Progenitor cell of endocrine pancreas (in vitro differentiated cells): ENCODE data around the gene CMIP. TPM values are rescaled to one million over a fixed set of nuclear protein-coding genes. Genes with fewer than 3 reads are reported as not detected.
A peak's percentile ranks its signal among the peaks of the same experiment; 100 is the strongest.

Experiments
- DNase-seq: peaks from one replicate; pipeline ENCODE4 v3.0.0; 2021; ENCODE audit warnings: low spot score; ENCODE audit not compliant: unreplicated experiment
- H3K27ac Mint-ChIP-seq: 2 replicates; pipeline ENCODE4 v1.8.0; 2021; ENCODE audit warnings: mild to moderate bottlenecking, moderate library complexity, mixed read lengths
- H3K27me3 Mint-ChIP-seq: 2 replicates; pipeline ENCODE4 v1.8.0; 2021; ENCODE audit warnings: mixed read lengths
- H3K36me3 Mint-ChIP-seq: 2 replicates; pipeline ENCODE4 v1.8.0; 2022; ENCODE audit warnings: mixed read lengths; ENCODE audit not compliant: insufficient read depth
- H3K4me1 Mint-ChIP-seq: 2 replicates; pipeline ENCODE4 v1.8.0; 2021; ENCODE audit warnings: low read depth, mixed read lengths
- H3K4me3 Mint-ChIP-seq: 2 replicates; pipeline ENCODE4 v1.8.0; 2021; ENCODE audit warnings: low read depth, mild to moderate bottlenecking, moderate library complexity, mixed read lengths
- H3K9me3 Mint-ChIP-seq: 2 replicates; pipeline ENCODE4 v1.8.0; 2021; ENCODE audit warnings: low read depth, mixed read lengths
- total RNA-seq: library from RNA; stranded (reverse); gene quantifications from 2 replicates; pipeline ENCODE4 v1.2.1, GENCODE V29; 2021
- TF ChIP-seq, protein P1 (sequence below): fragments of 200-600 bp; sonication (generic); IDR thresholded peaks from one replicate; pipeline ENCODE4 v1.5.0; 2021; ENCODE audit warnings: antibody characterized with exemption, mild to moderate bottlenecking; ENCODE audit not compliant: unreplicated experiment

Gene CMIP
- total RNA-seq, 1 donor from 2014 or later = 62.7 TPM

- Mint-ChIP-seq H3K36me3 (peaks cover 15% of the 10 kb centered on the region), H3K9me3 (no peaks in the 10 kb centered on the region), H3K27me3 (no peaks in the 10 kb centered on the region), H3K27ac (peak overlapping the region; percentile 91), H3K4me3 (no peak overlapping the region), H3K4me1 (peaks cover 5% of the 10 kb centered on the region)
- DNase-seq = no peak
- TF ChIP-seq, protein P1, sequence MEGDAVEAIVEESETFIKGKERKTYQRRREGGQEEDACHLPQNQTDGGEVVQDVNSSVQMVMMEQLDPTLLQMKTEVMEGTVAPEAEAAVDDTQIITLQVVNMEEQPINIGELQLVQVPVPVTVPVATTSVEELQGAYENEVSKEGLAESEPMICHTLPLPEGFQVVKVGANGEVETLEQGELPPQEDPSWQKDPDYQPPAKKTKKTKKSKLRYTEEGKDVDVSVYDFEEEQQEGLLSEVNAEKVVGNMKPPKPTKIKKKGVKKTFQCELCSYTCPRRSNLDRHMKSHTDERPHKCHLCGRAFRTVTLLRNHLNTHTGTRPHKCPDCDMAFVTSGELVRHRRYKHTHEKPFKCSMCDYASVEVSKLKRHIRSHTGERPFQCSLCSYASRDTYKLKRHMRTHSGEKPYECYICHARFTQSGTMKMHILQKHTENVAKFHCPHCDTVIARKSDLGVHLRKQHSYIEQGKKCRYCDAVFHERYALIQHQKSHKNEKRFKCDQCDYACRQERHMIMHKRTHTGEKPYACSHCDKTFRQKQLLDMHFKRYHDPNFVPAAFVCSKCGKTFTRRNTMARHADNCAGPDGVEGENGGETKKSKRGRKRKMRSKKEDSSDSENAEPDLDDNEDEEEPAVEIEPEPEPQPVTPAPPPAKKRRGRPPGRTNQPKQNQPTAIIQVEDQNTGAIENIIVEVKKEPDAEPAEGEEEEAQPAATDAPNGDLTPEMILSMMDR = no peak
Observed at GRCh38 chr16:81618661-81619060, 174.1 kb downstream of the CMIP start.

DNA sequence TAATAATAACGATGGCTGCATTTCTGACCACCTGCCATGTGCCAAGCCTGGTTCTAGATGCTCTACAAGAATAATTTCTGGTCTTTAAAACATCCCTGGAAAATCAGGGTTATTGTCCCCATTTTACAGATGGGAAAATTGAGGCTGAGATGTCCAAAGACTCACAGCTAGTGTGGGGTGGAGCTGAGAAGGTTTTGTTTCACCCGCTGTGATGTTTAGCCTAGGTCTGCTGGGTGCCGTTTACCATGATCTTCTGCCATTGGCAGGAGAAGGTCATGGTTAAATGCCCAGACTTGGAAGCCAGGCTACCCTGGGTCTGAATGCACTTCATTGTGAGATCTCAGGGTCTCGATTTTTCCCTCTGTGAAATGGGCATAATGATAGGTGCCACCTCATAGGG is 175.4 kb downstream of the CMIP start:
- TF ChIP-seq, protein P1 = no peak
- Mint-ChIP-seq H3K4me3 (no peak overlapping the region), H3K4me1 (peaks cover 5% of the 10 kb centered on the region)

GRCh38 chr16:81620796-81621195 is 176.2 kb downstream of the CMIP start:
- Mint-ChIP-seq H3K4me1 (peaks cover 5% of the 10 kb centered on the region), H3K27ac (peak overlapping the region; percentile 78), H3K9me3 (no peaks in the 10 kb centered on the region), H3K27me3 (no peaks in the 10 kb centered on the region), H3K36me3 (peaks cover 15% of the 10 kb centered on the region), H3K4me3 (no peak overlapping the region)
- TF ChIP-seq, protein P1 = no peak
- no peak for DNase-seq

More for the DNA sequence above, 175.4 kb downstream of the CMIP start:
- no peaks in the 10 kb centered on the region for H3K27me3 Mint-ChIP-seq
- no peak for DNase-seq
- no peaks in the 10 kb centered on the region for H3K9me3 Mint-ChIP-seq
- no peak overlapping the region for H3K27ac Mint-ChIP-seq
- peaks cover 15% of the 10 kb centered on the region for H3K36me3 Mint-ChIP-seq

DNA sequence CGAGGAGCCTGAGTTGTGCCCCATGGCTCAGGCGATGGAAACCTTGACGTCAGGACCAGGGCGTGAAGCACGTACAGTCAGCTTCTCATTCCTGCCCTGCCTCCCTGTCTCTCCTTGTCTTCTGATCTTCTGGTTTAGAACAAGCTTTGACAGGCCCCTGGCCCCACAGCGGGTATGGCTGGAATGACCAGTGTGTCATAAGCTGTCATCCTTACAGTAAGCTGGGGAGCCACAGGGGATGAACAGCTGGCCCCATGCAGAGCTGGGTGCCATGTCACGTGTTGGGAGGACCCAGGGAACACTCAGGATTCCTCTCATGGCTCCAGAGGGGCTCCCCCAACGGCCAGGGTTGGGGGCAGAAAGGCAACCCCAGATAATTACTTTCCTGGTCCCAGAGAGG is 176.9 kb downstream of the CMIP start:
- peak overlapping the region; percentile 78 for H3K27ac Mint-ChIP-seq
- H3K36me3 Mint-ChIP-seq = peaks cover 15% of the 10 kb centered on the region
- H3K4me1 Mint-ChIP-seq = peaks cover 5% of the 10 kb centered on the region
- no peaks in the 10 kb centered on the region for H3K27me3 Mint-ChIP-seq
- no peak for DNase-seq
- TF ChIP-seq, protein P1 = no peak
- H3K4me3 Mint-ChIP-seq = no peak overlapping the region
- H3K9me3 Mint-ChIP-seq = no peaks in the 10 kb centered on the region

DNA sequence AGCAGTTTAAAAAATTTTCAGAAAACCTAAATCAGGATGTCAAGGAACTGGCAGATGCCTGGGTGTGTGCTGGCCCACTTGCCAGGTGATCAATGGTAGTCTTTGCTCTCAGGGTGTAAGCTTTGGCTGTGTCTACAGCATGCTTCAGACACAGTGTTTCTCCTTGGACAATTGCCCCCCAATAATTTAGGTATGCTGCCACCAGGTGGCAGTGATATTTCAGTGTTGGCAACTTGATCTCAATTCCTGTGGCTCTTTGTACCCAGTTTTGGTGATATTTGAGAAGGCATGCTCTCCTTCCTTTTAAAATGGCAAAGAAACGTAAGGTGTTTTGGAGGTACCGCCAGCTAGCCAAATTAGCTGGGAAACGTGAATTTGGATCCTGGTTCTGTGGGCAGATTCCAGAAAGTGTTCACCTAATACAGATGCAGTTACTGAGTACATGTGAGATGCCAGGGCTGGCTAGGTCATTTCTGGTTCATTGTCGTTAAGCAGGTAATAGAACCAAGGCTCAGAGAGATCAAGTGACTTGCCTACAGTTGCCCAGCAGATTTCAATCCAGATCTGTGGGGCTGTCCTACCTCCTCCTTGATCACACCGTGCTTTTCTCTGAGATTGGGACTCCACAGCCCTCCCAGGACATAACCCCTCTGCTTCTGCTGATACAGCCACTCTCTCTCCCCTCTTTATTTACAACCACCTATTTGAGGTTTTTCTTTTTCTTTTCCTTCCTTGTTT is 178.9 kb downstream of the CMIP start:
- DNase-seq = no peak
- Mint-ChIP-seq H3K36me3 (peaks cover 3% of the 10 kb centered on the region), H3K4me1 (peaks cover 3% of the 10 kb centered on the region), H3K27me3 (no peaks in the 10 kb centered on the region), H3K4me3 (no peak overlapping the region), H3K9me3 (no peaks in the 10 kb centered on the region), H3K27ac (no peak overlapping the region)
- TF ChIP-seq, protein P1 = peak; percentile 62
